Thymus (tissue), 11 donors: ENCODE measurements around the gene TRIP12. TPM values are rescaled to one million over a fixed set of nuclear protein-coding genes. Genes with fewer than 3 reads are reported as not detected.

Experiments used
- DNase-seq, 9 donors: peaks; one replicate each; pipeline ENCODE4 v3.0.0-alpha.2; 2013; ENCODE audit warnings: low spot score in 9 of 9, low read depth in 6 of 9, missing footprints in 1 of 9
- H3K27ac ChIP-seq, 2 donors: one replicate each; pipeline ENCODE4 v1.5.1; 2013; ENCODE audit warnings: control low read depth in 1 of 2, low read depth in 1 of 2, low read length in 1 of 2, mild to moderate bottlenecking in 1 of 2, moderate library complexity in 1 of 2
- H3K27me3 ChIP-seq, 2 donors: one replicate each; pipeline ENCODE4 v1.5.1; 2013; ENCODE audit warnings: low read length in 1 of 2; ENCODE audit not compliant: control insufficient read depth in 2 of 2, insufficient read depth in 1 of 2
- H3K36me3 ChIP-seq, 2 donors: one replicate each; pipeline ENCODE4 v1.5.1; 2013; ENCODE audit warnings: low read length in 1 of 2, mild to moderate bottlenecking in 1 of 2, moderate library complexity in 1 of 2; ENCODE audit not compliant: control insufficient read depth in 2 of 2, insufficient read depth in 2 of 2
- H3K4me1 ChIP-seq, 2 donors: one replicate each; pipeline ENCODE4 v1.5.1; 2013; ENCODE audit warnings: low read length in 2 of 2; ENCODE audit not compliant: control insufficient read depth in 2 of 2, insufficient read depth in 2 of 2
- H3K4me3 ChIP-seq, 2 donors: one replicate each; pipeline ENCODE4 v1.5.1; 2013; ENCODE audit warnings: low read length in 2 of 2, control low read depth in 1 of 2, mild to moderate bottlenecking in 1 of 2
- H3K9me3 ChIP-seq, 2 donors: one replicate each; pipeline ENCODE4 v1.5.1; 2013; ENCODE audit warnings: low read length in 1 of 2, mild to moderate bottlenecking in 1 of 2; ENCODE audit not compliant: control insufficient read depth in 2 of 2, insufficient read depth in 1 of 2
- WGBS: extraction: QIAGEN DNeasy Blood & Tissue Kit; methylation state at CpG from one replicate; pipeline ENCODE4 v1.1.7; 2013; 5-methylcytosine and 5-hydroxymethylcytosine counted together
- polyA plus RNA-seq: library from polyadenylated mRNA; stranded (reverse); fragments of 200-250 nt; gene quantifications from one replicate; pipeline ENCODE4 v1.2.3, GENCODE V29; 2013
- total RNA-seq: library from RNA; stranded (reverse); fragments of 120-200 nt; gene quantifications from one replicate; pipeline ENCODE4 v1.2.4, GENCODE V29; 2013
- donor health status: healthy.

Gene TRIP12
- total and polyA plus RNA-seq, 2 donors, result 37.7 to 119 TPM

DNA sequence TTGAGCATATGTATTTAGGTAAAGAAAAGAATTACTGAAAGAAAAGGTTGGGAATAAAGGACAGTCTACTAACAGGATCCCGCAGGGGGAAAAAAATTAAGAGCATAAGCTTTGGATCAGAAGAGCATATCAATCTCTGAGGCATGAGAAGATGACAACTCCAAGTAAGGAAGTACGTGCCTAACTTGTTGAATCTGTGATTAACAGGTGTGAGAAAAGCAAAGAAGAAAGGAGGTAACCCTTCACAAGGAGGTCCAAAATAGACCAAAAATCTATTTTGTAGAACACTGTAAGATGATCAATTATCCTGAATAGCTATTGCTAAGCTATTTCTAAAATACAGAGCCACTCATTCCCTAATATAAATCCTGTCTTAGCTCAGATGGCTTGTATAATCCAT, 32.8 kb downstream of the TRIP12 start:
- Histone ChIP-seq H3K4me3 (no peak overlapping the region), H3K27ac (no peak overlapping the region), H3K27me3 (no peaks in the 10 kb centered on the region), H3K4me1 (no peaks in the 10 kb centered on the region), H3K36me3 (peaks cover 3 to 18% of the 10 kb centered on the region in 2 donors), H3K9me3 (no peaks in the 10 kb centered on the region)
- 97% methylated on average over 2 of the region's 2 CpGs for WGBS
- DNase-seq, result no peak

DNA sequence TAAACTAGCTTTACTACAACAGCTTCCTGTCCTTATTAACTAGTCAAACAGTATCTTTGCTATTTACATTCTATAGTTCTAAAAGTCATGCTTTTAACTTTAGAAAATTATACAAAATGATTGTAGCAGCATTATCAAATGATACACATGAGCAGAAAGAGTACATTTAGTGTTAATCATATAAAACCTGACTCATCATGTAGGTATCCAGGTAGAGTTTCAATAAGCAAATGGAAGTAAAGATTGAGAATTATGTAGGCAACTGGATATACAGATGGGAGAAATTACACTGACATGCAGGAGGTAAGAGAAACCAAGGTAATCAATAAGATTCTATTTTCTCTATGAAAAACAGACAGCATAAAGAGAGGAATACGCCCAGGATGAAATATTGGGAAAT, 33.8 kb downstream of the TRIP12 start:
- Histone ChIP-seq H3K9me3 (no peaks in the 10 kb centered on the region), H3K4me1 (no peaks in the 10 kb centered on the region), H3K36me3 (peaks cover 0 to 14% of the 10 kb centered on the region in 2 donors), H3K4me3 (no peak overlapping the region), H3K27me3 (no peaks in the 10 kb centered on the region), H3K27ac (no peak overlapping the region)
- WGBS, result 100% methylated on average over 1 of the region's 1 CpG
- DNase-seq, result no peak

DNA sequence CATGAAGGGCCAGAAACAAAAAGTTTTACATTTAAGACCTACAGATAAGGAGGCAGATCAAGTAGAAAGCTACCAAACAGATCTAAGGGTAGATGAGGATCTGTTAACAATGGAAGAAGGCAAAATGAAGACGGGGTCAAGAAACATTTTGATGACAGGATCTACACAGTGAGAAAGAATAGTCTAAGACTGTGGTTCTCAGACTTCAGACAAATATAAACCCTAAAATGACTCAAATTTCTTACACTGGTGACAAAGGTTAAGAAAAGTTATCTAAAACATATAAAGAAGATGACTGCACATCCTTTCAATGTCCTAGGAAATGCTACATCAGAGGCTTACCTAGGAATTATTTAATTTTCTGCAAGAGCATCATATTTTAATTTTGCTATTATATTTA, 34.4 kb downstream of the TRIP12 start:
- Histone ChIP-seq H3K27ac (no peak overlapping the region), H3K4me1 (no peaks in the 10 kb centered on the region), H3K36me3 (peaks cover 0 to 14% of the 10 kb centered on the region in 2 donors), H3K4me3 (no peak overlapping the region), H3K9me3 (no peaks in the 10 kb centered on the region), H3K27me3 (no peaks in the 10 kb centered on the region)
- no peak for DNase-seq
- 95% methylated on average over 1 of the region's 1 CpG for WGBS

DNA sequence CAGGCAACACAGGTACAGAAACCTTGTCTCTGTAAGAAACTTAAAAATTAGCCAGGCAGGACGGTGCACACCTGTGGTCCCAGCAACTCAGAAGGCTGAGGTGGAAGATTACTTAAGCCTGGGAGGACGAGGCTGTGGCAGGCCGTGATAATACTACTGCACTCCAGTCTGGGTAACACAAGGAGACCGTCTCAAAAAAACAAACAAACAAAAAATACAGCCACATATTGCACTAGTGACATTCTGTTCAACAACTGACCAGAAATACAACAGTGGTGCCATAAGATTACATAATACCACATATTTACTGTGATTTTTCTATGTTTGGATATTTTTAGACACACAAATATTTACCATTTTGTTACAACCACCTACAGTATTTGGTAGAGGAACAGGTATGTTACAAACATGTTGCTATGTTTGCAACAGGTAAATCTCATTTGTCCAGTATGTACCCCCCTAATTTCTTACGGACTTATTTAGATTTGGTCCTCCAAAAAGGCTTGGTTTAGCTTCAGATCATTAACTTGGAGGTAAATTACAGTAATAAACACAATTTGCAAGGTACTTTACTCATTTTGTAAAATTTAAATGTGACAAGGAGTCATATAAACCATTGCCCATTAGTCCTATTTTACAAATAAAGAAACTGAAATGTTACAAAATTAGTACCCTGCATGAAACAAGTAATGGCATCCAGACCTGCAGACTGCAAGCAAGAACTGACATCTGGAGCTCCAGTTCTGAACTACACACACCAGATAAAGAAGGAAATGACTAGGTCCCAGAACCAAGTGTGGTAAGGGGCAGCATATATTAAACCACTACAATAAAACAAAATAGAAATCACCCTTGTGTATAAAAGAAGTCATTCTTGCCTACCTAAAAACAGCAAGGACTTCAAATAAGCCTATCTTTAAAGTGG, 36.8 kb downstream of the TRIP12 start:
- Histone ChIP-seq H3K9me3 (no peaks in the 10 kb centered on the region), H3K4me3 (no peak overlapping the region), H3K27me3 (no peaks in the 10 kb centered on the region), H3K4me1 (no peaks in the 10 kb centered on the region), H3K27ac (no peak overlapping the region), H3K36me3 (peaks cover 0 to 20% of the 10 kb centered on the region in 2 donors)
- WGBS, result 96% methylated on average over 5 of the region's 5 CpGs
- DNase-seq, result no peak

DNA sequence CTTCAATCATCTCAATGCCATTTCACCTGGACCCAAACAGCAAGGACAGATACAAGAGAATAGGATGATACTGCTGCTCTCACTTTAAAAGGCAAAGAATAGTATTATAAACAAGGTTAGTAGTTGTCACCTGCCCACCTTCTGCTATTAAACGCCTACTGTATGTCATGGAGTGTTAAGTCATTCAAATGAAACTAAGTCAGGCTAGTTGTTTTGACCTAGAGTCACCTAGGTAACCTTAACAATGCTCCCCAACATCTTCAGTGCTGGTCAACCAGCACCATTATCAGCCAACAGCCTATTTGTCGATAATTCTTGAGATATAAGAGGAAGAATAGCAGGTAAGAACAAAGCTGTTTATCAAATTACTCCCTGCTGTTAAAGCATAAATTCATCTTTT, 39.2 kb downstream of the TRIP12 start:
- H3K4me1 ChIP-seq, result no peaks in the 10 kb centered on the region
- no peak for DNase-seq
- H3K9me3 ChIP-seq, result no peaks in the 10 kb centered on the region
- H3K4me3 ChIP-seq, result no peak overlapping the region
- no peak overlapping the region for H3K27ac ChIP-seq
- WGBS, result 96% methylated on average over 2 of the region's 2 CpGs
- H3K27me3 ChIP-seq, result no peaks in the 10 kb centered on the region
- H3K36me3 ChIP-seq, result peaks cover 15 to 38% of the 10 kb centered on the region in 2 donors

DNA sequence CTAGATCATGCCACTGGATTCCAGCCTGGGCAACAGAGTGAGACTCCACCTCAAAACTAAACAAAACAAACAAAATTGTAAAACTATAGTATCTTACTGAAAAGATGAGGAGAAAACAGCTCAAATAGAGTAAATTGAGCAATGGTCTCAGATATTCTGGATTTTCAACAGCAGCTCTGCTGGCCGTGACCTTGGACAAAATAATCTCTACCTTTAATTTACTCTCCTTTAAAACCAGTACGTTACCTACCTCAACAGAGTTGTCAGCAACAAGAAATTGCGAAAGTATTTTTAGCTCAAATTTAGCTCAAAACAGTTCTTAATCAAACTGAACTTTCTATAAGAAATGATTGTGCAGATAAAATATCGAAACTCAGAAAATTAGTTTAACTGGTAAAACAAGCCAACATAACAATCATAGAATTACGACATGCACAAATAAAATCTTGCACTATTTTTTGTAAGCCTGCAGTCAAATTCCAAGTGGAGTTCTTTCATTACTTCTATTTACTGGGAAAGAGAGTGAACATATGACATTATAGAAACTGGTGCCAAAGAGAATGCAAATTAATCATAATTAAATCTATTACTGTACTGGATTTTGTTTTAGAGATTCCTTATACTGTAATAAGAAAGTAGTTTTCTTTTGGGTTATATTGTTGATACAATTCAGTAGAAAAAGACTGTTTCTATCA, 40.8 kb downstream of the TRIP12 start:
- 98% methylated on average over 5 of the region's 5 CpGs for WGBS
- peaks cover 25 to 46% of the 10 kb centered on the region in 2 donors for H3K36me3 ChIP-seq

DNA sequence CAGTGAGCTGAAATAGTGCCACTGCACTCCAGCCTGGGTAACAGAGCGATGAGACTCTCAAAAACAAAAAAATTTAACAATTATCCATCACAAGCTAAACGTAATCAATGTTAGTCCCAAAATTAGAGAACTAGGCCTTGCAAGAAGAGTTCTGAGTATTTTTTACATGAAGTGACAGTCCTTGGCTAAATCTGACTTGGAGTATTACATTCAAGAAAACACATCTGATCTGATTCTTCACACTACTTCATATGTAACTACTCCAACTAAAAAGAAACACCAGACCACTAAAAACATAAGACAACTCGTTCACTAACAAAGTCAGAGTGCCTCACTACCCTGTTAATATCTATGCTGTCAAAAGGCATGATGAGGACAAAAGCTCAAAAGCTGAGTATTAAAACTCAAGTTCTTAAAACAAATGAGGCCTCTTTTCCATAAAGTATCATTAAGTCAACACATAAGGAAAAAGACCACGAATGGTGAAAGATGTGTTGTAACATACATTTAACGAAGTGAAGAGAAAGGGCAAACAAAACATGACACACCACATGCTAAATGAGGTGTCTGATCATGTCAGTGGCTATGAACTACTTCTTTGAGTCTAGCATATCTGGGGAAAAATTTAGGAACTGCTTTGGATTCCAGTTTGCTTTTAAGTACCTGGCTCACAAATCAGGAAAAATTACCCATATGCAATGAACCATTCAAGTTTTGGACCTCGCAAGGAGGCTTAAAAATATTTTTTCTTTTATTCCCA, 42.4 kb downstream of the TRIP12 start:
- Histone ChIP-seq H3K27me3 (no peaks in the 10 kb centered on the region), H3K4me1 (no peaks in the 10 kb centered on the region), H3K9me3 (no peaks in the 10 kb centered on the region), H3K4me3 (no peak overlapping the region), H3K36me3 (peaks cover 25 to 40% of the 10 kb centered on the region in 2 donors), H3K27ac (no peak overlapping the region)
- no peak for DNase-seq
- WGBS, result 98% methylated on average over 6 of the region's 6 CpGs

More for the DNA sequence above, 40.8 kb downstream of the TRIP12 start:
- no peaks in the 10 kb centered on the region for H3K4me1 ChIP-seq
- no peak overlapping the region for H3K27ac ChIP-seq
- no peak for DNase-seq
- no peaks in the 10 kb centered on the region for H3K27me3 ChIP-seq
- no peak overlapping the region for H3K4me3 ChIP-seq
- H3K9me3 ChIP-seq, result no peaks in the 10 kb centered on the region

DNA sequence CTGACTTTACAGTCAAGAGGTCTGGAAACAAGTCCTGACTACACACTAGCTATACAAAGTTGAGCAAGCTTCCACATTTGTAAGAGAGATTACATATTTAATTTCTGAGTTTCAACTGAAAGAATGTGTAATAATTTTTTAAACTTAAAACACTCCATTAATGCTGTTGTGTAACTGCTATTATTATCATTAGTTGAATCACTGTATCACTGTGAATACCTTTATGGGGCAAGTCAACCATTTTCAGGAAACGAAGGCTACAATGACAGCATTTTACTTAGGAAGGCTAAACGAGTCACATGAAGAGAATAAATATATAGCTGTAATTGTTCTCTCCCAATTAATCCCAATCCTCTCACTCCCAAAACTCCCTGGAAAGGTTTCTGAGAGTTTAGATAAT, 46.3 kb downstream of the TRIP12 start:
- Histone ChIP-seq H3K27ac (no peak overlapping the region), H3K27me3 (no peaks in the 10 kb centered on the region), H3K4me1 (no peaks in the 10 kb centered on the region), H3K9me3 (no peaks in the 10 kb centered on the region), H3K4me3 (no peak overlapping the region), H3K36me3 (peaks cover 32 to 43% of the 10 kb centered on the region in 2 donors)
- 99% methylated on average over 2 of the region's 2 CpGs for WGBS
- no peak for DNase-seq

DNA sequence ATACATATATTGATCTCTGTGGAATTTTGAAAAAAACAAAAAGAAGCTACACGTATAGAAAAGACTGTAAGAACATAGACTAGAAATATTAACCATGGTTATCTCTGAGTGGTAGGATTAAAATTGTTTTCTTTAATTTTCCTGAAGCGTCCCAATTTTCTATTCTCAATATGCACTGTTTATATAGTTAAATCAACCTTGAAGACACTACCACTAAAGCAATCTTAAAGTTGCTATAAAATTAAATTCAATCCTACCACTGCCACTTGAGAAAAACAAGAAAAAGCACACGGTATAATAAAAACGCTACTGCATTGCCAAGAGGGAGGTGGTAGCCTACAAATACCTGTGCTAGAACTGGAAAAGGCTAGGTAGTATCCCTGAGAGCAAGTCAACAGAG, 47.2 kb downstream of the TRIP12 start:
- DNase-seq, result no peak
- Histone ChIP-seq H3K9me3 (no peaks in the 10 kb centered on the region), H3K4me3 (no peak overlapping the region), H3K4me1 (no peaks in the 10 kb centered on the region), H3K27ac (no peak overlapping the region), H3K36me3 (peaks cover 29 to 42% of the 10 kb centered on the region in 2 donors), H3K27me3 (no peaks in the 10 kb centered on the region)
- WGBS, result 95% methylated on average over 4 of the region's 4 CpGs
